Measurements from ENCODE around the gene SPACA1.
"Not testable (repeated sequence)": the region's sequence is repeated elsewhere in the genome, so short reads cannot be mapped to it uniquely, and the experiment has no call there.

SPACA1 gene, protein sequence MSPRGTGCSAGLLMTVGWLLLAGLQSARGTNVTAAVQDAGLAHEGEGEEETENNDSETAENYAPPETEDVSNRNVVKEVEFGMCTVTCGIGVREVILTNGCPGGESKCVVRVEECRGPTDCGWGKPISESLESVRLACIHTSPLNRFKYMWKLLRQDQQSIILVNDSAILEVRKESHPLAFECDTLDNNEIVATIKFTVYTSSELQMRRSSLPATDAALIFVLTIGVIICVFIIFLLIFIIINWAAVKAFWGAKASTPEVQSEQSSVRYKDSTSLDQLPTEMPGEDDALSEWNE

DNA sequence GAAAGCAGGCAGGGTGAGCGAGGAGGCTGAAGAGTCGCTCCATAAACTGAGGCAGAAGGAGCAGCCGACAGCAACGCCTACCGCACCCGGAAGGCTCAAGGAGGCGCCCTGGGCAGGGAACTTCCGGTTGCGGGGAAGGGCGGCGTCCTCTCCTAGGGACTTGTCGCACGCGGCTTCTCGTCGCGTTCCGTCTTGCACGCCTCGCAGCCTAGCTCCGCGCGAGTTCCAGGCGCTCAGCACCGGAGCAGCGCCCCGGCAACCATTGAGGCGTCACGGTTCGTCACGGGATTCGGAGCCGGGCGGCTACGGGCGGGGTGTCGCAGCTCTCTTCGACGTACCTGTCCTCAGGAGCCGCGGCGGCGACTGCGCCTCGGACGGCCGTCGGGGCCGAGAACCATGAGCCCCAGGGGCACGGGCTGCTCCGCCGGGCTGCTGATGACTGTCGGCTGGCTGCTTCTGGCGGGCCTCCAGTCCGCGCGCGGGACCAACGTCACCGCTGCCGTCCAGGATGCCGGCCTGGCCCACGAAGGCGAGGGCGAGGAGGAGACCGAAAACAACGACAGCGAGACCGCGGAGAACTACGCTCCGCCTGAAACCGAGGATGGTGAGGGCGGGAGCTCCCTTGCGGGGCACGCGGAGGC, at the start of gene SPACA1:
Gene SPACA1, plus strand, starts transcription at position 332 of the 641 bp plus-strand sequence. Its CDS starts 65 bp downstream, at position 397.
- no peak for DNase-seq

DNA sequence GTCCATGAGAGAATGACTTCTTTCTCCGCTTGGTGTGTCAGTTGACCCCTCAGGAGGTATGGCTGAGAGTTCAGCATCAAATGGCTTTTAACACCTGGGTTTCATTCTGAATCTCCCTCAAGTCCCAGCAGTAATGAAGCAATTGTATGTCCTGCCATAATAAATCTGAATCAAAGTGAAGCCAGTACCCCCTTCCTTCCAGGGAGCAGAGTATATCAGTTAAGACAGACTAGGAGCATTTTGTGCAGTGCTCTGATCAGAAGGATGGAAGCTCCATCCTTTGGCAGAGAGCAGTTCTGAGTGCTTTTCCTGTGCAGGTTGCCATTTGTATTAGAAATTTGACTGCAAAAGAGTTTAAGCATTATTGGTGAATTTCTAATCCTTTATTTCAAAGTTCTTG, 46.9 kb upstream of the SPACA1 start:
- DNase-seq, result no peak

DNA sequence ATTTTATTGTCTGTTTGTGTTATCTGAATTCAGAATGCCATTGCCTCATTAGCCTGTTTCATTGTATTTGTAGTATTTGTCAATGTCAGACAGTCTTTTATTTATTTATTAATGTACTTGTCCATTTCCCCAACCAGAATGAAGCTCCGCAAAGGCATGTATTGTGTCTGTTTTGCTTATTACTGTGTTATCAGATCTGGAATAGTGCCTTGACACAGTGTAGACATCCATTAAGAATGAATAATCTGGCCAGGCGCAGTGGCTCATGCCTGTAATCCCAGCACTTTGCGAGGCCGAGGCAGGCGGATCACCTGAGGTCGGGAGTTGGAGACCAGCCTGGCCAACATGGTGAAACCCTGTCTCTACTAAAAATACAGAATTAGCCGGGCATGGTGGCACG, 46.4 kb upstream of the SPACA1 start:
- not testable (repeated sequence) for DNase-seq

DNA sequence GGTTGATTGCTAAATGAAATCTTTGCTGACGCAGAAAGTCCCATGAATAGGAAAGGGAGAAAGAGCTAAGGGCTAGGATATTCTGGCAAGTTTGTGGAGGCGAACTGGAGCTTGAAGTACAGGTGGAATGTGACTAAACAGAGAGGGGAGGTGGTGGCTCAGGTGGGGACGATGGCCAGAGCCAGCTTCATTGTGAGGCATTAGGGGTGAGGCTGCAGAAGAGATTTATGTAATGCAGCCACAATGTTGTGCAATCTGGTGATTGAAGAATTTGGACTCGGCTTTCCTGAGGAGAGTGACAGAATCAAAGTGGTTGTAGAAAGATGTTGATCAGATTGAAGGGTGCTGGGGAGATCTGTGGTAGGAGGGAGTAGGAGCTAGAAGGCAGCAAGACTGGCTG, 42.9 kb upstream of the SPACA1 start:
- no peak for DNase-seq

DNA sequence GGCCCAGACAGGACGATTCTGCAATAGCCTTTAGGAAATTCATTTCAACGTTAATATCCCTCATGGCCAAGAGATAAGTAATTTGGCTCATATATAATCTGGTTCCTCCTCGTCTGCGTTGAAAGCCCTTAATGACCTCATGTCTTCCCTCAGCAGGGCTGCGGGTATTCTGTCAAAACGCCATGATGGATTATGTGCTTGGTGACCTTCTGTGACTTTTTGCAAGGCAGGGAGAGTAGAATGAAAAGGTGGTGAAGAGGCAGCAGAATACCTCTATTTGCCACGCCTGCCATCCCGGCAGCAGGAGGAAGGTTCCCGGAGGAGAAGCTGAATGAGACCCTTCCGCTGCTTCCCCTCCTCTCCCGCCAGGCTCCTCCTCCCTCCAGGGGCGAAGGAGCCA, 41.1 kb upstream of the SPACA1 start:
- no peak for DNase-seq

DNA sequence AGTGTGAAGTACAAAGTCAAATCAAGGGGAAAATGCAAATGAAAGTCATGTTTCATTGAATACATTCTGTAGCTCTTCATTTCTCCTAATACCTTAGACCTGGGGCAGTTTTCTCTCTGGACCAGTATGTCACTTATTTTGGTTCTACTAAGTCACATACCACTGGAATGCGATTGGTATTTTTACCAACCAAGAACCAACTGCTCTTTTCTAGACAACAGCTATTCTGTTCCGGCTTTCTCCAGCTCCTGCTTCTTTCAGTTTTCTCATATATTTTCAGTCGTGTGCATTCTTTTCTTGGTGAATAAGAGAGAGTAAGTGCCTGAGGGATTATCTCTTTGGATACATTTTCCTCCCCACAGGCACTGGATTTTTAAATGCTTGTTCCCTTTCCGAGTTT, 39.2 kb upstream of the SPACA1 start:
- DNase-seq, result no peak

DNA sequence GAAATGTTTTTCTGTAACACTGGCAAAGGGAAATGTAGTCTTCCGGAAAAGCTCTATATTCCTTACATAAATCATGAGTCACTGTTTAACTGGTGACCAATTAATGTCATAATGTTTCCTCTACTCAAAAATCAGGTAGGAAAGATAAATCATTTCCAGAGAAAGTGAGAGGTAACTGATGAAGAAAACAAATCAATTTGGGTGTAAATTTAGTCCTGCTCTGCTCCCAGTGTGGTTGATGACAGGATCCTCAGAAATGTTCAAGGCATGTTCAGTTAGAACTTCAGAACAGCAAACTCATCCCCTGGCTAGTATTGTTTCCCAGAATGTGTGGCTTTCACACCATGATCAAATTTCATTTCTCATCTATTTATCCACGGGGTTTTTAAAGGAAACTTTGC, 38.8 kb upstream of the SPACA1 start:
- no peak for DNase-seq

DNA sequence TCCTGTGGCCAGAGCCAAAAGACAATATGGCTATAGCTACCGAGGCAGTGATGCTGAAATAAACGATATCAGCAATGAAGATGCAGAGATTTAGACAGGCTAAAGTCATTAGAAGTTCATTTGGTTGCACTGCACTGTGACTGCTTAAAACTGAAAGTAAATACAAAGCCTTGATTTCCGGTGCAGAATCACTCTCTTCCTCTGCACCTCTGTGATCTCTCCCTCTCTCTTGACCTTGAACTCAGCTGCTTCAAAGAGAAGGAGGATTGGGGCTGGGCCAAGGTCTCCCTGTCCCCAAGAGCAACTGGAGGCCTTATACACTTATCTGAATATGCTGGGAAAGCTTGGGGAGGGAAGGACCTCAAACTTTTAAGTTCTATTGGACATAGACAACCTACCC, 34.6 kb upstream of the SPACA1 start:
- no peak for DNase-seq

DNA sequence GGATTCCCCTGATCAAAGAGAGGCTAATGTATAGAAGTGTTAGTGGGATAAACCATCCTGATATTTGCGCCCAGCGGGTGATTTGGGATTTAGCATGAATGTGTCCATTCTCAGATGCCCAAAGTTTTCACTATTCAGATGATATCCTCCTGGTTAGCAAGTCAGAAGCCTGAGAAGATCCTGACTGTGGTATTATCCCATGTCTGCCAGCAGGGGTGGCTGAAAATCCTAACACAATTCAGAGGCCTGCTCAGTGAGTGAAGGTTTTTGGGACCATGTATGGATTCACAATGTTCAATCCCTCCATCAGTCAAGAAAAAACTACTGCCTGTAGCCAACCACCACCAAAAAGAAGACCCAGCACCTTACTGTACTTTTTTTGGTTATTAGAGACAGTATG, 34.1 kb upstream of the SPACA1 start:
- DNase-seq, result no peak

DNA sequence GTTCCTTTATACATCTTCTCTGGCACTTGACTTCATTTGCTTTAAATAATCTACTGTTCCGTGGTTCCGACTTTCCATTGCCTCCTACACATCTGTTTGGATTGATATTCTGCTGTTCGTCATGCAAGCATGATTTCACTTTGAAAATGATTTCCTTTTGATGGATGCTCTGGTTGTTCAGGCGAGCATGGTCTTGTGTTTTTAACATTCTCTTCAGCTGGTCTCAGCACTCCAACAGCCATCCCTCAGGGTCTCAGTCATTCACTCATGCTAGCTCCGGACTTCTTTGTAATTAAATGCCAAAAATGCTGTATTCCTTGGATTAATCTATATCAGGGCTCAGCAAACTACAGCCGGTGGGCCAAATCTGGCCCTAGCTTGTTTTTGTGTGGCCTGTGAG, 27.2 kb upstream of the SPACA1 start:
- no peak for DNase-seq

DNA sequence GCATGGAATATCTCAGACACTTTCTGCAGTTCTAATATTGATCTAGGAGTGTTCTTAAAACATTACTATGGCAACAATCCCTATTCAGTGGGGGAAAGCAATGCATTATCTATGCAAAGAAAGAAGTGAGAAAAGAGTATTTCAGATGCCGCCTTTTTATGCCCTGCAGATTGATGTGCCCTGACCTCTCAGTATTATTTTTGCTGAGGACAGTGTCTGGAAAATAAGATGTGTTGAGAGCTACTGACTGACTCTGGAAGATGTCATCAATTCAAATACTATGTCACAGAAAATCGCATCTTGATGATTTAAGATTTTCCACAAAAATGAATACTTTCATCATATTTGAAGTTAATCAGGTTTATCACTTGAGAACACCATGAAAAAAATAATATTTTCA, 22.9 kb upstream of the SPACA1 start:
- no peak for DNase-seq

DNA sequence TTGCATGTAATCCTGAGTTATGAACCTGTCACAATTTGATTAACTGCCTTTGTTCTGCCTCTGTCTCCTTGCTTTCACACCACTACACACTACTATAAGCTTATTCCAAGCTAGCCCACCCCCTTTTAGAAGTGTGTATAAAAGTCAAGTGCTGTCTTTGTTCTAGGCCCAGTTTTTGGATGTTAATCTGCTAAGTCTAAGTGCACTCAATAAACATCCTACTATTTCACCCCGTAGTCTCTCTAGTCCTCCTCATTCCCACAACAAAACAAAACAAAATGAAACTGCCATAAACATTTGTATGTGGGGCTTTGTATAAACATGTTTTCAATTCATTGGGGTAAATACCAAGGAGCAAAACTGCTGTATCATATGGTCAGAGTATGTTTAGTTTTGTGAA, 16.1 kb upstream of the SPACA1 start:
- DNase-seq, result no peak

DNA sequence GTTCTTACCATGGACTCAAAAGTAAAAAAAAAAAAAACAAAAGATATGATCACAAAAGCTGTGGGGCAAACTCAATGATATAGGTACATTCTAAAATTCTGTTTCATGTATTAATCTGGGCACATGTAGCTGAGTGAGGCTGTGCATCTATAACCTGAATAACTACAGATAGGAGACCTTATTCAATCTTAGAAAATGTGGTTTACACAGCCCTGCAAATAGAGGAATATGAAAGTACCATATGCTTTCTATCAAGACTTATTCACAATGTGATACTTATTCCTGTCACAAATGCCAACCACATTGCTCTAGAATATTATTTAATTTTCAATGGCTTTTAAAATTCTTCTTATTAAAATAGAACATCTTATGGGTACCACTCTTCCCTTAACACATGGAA, 3.1 kb upstream of the SPACA1 start:
- no peak for DNase-seq

DNA sequence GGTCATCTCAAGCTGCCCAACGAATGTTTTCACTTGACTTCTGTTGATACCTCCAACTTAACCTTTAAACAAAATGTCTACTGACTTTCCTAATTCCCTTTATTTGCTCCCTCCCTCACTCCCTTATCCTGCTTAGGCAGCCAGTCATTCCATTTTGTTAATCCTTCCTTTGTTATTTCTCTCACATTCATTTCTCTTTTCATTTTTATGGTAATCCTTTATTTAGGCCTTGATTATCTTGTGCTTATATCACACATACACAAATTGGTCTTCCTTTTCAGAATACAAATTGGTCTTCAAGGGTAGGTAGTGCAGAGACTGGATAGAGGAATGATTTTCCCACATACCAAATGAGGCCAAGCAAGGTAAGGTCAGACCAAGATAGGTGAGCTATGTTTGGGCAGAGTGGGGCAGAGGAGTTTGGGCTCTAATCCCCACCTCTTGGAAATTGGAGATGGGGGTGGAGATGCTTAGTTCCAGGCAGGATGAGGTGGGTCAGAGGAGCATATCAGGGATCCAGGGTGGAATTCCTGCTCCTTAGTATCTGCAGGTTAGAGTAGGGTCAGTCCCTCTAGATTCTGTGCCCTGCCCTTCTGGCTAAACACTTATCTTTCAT, 2.0 kb upstream of the SPACA1 start:
- DNase-seq, result no peak

DNA sequence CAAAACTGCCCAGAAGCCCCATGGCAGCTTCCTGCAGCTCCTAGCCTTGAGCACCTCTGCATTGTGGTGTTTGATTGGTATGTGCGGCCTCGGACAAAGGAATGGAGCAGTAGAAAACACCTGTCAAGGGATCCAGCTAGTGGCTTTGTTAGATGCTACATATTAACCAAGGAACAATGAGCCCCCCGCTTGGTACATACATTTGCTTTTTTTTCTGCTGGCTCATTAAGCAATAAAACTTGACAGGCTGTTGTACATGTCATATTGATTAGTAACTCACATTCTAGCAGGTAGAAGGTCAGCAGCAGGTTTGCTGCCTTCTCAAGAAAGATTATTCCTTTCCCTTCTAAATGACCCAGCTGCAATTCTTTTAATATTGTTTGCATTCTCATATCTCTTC, 937 bp downstream of the SPACA1 start:
- no peak for DNase-seq

DNA sequence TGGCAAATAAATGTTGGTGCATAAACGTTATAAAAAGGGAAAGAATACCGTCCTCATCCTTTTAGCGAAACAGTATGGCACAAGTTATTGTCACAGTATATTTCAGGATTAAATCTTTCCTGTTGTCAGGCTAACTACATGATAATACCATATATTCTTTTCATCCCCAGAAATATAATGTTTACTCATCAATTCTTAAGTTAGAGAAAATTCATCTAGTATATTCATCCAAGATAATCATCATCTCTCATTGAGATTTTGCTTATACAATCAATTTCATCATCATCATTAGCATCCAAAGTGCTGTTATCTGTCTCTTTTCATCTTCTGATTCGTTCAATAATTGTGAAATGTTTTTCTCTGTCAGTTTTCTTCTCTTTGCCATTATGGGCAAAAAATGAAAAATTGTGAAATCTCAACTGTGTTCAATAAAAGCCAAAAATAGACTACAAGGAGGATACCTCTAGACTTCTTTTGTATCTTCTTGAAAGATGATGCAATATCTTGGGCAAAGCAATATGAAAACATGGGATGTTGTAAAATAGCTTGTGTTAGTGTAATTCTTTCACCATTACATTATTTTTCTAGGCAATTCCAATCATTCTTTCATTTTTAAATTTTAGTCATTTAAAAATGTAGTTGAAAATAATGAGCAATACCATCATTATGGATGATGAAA, 2.6 kb downstream of the SPACA1 start:
- DNase-seq, result no peak

DNA sequence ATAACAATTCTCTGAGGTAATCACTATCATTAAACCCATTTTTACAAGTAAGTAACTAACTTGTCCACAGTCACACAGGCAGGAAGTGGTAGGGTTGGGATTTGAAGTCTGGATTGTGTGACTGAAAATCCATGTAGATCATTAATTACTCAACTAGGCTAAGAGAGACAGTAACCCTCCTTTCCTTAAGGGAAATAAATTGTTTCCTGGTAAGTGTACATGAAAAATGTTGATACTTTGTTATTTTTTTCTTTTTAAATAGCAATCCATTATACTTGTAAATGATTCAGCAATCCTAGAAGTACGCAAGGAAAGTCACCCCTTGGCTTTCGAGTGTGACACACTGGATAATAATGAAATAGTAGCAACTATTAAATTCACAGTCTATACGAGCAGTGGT, 11.6 kb downstream of the SPACA1 start:
- no peak for DNase-seq

DNA sequence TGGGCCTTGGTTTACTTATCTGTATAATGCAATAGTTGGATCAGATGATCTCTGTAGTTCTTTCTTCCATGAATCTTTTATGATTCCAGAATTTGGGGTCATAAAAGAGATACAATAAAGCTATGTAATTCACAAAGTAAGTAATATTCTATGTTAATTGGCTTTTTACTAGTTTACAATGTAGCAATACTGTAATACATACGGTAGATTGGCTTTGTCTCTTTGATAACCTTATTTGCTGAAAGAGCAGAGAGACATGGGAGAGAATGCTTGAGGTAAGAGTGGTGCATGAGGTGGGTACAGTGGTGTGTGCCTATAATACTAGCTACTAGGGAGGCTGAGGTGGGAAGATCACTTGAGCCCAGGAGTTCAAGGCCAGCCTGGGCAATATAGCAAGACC, 14.7 kb downstream of the SPACA1 start:
- no peak for DNase-seq

DNA sequence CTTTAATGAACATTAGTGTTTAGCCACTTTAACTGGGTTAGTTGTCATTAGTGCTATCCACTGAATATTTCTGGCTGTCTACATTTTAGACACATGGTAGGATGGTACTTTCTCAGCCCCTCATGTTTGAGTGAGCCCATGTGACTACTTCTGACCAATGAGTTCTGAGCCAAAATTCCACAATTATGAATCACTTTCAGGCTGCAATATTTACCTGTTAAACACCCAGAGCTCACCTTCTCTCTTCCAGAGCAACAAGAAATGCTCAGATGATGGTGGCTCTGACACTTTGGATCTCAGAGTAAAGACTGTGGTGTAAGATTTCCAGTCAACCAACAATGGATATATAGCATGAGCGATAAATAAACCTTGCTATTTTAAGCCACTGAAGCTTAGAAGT, 24.8 kb downstream of the SPACA1 start:
- no peak for DNase-seq

DNA sequence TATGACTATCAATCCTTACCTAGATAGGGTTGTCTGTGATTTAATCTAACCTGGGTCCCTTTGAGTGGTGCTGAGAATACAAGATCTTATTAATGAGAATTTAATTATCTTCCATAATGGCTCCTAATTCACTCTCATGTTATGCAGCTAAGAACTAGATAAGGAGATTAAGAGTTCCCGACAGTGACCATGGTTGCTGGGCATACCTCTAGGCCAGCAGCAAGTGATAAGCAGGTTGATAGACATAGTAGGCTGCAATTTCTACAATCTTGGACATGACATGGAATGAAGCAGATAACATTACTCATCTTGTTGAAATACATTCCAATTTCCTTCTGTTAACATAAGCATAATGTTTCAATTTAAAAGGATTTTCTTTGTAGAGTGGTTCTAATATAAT, 27.1 kb downstream of the SPACA1 start:
- DNase-seq, result no peak

DNA sequence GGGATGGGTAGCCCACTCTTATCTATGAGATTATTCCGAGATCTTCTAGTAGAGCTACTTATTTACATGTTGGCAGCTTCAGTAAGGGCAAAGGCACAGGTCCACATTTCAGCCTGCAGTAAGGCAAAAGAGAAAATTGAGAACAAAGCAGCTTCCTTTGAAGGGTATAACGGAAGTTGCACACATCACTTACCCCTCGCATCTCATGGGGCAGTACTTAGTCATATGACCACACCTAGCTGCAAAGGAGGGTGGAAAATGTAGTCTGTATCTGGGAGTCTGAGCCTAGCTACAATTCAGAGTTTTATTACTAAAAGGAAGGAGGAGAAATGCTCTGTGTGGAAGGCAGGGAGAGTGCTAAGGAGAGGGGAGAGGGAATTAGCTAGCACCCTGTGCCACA, 29.7 kb downstream of the SPACA1 start:
- no peak for DNase-seq

DNA sequence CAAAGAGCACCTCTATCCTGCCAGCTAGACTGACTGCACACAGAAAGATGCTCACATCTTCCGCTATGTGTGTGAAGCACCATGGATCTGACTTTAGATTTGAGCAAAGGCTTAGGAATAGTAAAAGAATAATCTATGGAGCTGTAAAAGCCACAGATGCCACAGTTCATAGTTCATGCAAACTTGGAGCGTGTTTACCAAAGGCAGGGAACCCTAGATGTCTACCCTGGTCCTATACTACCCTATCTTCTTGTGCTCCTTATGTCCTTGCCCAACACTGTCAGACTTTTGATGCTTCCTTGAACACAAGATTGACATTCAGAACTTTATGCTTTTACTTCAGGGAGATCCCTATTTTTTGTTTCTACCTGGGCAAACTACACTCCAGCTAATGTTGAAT, 39.2 kb downstream of the SPACA1 start:
- no peak for DNase-seq

DNA sequence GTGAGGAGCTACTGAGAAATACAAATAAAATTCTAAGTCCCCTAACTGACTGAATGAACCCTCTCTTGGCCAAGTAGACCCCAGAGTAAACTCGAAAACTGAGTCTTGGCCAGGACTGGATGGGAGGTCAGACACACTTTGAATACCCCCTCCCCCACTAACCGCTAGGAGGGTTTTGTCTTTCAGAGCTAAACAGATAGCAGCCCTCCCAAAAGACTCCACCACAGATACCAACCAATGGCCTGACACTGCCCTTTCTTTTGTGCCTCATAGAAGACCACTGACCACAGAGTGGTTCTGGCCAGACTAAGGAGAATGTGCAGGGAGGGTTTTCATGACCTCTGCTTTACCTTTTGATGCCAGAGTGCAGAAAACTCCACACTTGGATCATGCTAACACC, 42.1 kb downstream of the SPACA1 start:
- no peak for DNase-seq

DNA sequence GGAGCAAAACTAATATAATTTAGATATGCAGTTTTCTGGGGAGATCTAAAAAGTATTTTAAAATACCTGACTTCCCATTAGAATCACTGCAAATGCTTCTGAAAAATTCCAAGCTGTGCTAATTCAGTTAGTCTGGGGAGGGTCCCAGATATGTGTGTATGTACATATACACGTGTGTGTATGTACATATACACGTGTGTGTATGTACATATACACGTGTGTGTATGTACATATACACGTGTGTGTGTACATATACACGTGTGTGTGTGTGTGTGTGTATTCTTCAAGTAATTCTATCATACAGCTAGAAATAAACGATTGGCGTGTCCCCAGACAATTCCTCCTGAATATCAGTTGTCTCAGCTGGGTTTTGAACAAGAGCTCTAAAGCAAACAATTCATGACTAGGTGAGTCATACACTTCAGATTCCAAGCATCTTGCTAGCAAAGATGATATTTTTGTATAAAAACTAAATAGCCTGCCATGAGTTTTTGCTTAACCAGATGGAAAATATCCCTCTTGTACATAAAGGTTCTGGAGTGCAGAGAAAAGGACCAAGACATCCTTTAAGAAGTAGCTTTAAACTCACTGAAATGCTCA, 58.2 kb downstream of the SPACA1 start:
- no peak for DNase-seq
